Upper lobe of right lung (tissue), 1 donor: Measurements from ENCODE around the gene COL18A1. TPM values are rescaled to one million over a fixed set of nuclear protein-coding genes. Genes with fewer than 3 reads are reported as not detected.

ENCODE experiments used
- ATAC-seq: fragments of 200-7000 bp; cut with Tn5 transposase; one replicate; pipeline ENCODE4 v1.9.1; 2020; ENCODE audit warnings: mild to moderate bottlenecking, moderate library complexity
- DNase-seq: peaks from one replicate; pipeline ENCODE4 v3.0.0-alpha.2; 2020
- H3K27ac ChIP-seq: fragments of 200-600 bp; one replicate; pipeline ENCODE4 v1.8.0; 2022
- H3K27me3 ChIP-seq: fragments of 200-600 bp; one replicate; pipeline ENCODE4 v1.8.0; 2022; ENCODE audit warnings: mild to moderate bottlenecking
- H3K36me3 ChIP-seq: fragments of 200-600 bp; one replicate; pipeline ENCODE4 v1.8.0; 2022
- H3K4me1 ChIP-seq: fragments of 200-600 bp; one replicate; pipeline ENCODE4 v1.8.0; 2022
- H3K4me3 ChIP-seq: fragments of 200-600 bp; one replicate; pipeline ENCODE4 v1.8.0; 2022; ENCODE audit warnings: mild to moderate bottlenecking
- H3K9me3 ChIP-seq: fragments of 200-600 bp; one replicate; pipeline ENCODE4 v1.8.0; 2022
- intact Hi-C: fragments of 100-400 bp; cut with DNase I; formaldehyde crosslinking; loops from one replicate; pipeline ENCODE4 v1.11.0; 2022
- total RNA-seq: library from RNA; stranded (reverse); fragmentation: NEBNext Ultra II Directional; extraction: Animal tissue kit (Norgen Biotek cat#: 25700); gene quantifications from one replicate; pipeline ENCODE4 v1.2.1, GENCODE V29; 2021
- TF ChIP-seq, protein P1 (sequence below): fragments of 200-600 bp; IDR thresholded peaks from one replicate; pipeline ENCODE4 v1.8.0; 2022; ENCODE audit warnings: antibody characterized with exemption
- donor health status: DM: no; HTN: yes; CAD: no; lungs with severe emphysema.

Gene COL18A1
- total RNA-seq, 1 donor from 2014 or later = 60.4 TPM

DNA sequence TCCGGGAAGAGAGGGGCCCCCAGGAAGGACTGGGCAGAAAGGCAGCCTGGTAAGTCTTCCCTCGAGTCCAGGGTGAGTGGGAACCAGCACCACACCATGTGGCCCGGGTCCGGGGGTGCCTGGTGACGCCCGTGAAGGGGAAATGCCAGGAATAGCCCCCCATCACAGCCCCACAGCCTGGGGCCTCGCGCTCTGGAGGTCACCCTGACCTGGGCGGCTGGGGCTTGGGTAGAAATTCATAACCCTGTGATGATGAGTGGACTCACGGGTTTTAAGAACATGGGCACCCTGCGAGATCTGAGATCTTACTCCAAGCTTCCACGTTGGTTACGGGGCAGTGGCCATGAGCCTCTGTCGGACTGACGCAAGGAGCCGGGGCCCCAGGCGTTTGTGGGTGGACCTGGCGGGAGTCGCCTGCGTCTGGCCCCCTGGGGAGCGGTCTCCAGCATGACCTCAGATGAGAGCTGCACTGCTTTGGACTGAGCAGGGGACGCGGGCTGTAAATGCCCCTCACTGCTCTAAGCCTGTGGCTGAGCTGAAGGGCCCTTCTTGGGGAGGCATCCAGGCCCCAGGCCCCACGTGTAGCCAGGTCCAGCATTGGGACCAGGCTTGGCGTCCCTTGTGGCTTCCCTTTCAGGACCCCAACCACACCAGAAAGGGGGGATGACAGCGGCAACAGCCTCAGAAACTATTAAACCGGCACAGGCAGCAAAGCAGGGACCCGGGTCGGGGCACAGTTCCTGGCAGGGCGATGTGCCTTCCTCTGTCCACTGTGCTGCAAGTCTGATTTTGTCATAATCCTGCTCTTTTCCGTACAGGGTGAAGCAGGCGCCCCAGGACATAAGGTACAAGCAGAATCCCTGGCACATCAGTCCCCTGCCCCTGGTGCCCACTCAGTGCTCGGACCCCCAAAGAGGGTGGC, 77.3 kb downstream of the COL18A1 start:
- Histone ChIP-seq H3K27ac (peak overlapping the region; percentile 61), H3K9me3 (no peaks in the 10 kb centered on the region), H3K4me1 (peaks cover 11% of the 10 kb centered on the region), H3K4me3 (no peak overlapping the region), H3K36me3 (peaks cover 4% of the 10 kb centered on the region), H3K27me3 (no peaks in the 10 kb centered on the region)
- intact Hi-C loops = no loop called here
- TF ChIP-seq, protein P1, sequence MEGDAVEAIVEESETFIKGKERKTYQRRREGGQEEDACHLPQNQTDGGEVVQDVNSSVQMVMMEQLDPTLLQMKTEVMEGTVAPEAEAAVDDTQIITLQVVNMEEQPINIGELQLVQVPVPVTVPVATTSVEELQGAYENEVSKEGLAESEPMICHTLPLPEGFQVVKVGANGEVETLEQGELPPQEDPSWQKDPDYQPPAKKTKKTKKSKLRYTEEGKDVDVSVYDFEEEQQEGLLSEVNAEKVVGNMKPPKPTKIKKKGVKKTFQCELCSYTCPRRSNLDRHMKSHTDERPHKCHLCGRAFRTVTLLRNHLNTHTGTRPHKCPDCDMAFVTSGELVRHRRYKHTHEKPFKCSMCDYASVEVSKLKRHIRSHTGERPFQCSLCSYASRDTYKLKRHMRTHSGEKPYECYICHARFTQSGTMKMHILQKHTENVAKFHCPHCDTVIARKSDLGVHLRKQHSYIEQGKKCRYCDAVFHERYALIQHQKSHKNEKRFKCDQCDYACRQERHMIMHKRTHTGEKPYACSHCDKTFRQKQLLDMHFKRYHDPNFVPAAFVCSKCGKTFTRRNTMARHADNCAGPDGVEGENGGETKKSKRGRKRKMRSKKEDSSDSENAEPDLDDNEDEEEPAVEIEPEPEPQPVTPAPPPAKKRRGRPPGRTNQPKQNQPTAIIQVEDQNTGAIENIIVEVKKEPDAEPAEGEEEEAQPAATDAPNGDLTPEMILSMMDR = no peak
- no peak for ATAC-seq
- DNase-seq = no peak

DNA sequence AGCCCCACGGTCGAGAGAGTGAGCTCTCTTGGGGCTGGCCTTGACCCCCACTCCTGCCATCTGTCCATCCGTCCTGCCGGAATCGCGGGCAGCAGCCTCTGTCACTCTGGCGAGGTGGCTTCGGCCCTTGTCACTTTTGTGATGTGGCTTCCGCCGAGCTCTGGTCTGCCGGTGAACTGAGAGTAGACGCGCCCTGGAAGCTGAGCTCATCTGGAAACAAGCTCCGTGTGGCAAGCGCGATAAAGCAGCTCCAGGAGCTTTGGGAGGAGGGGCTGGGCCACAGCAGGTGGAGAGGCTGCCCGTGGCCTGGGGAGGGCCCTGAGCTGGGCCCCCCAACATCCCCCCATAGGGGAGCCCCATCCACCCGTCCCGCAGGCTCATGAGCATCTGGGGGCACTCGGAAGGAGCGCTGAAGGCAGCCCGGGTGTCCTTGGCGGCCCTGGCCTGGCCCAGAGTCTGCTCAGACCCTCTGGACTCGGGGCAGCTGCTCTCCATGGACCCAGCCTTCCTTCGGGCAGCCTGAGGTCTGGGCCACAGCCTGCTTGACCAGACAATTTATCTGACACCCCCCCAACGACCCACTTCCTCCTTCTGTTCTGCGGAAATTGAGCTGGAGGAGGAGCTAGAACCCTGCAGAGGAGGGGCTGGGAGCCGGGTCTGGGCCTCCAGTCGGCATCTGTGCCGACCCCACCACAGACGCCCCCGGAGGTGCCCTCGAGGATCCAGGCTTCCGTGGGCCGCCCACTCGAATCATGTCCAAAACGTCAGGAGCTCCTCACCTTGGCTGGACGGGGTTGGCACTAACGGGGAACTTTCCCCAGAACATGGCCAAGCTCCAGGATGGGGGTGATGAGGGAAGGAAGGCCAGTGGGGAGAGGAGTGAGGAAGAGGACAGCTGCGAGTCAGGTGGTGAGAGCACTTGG, 78.2 kb downstream of the COL18A1 start:
- H3K4me3 ChIP-seq = peak overlapping the region; percentile 21
- DNase-seq (no peak), ATAC-seq (peak; percentile 51)
- no peaks in the 10 kb centered on the region for H3K27me3 ChIP-seq
- H3K4me1 ChIP-seq = peaks cover 2% of the 10 kb centered on the region
- peak overlapping the region; percentile 61 for H3K27ac ChIP-seq
- TF ChIP-seq, protein P1 = no peak
- intact Hi-C loops = no loop called here
- no peaks in the 10 kb centered on the region for H3K9me3 ChIP-seq
- H3K36me3 ChIP-seq = peaks cover 4% of the 10 kb centered on the region

DNA sequence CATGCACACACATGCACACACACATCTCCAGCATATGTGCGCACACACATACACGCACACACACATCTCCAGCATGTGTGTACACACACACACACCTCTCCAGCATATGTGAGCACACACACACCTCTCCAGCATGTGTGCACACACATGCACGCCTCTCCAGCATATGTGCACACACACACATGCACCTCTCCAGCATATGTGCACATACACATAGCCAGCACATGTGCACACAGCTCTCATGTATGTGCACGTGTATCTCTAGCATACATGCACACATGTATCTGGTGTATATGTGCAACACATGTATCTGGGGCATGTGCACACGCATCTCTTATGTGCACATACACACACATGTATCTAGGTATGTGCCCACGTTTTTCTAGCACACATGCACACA, 79.4 kb downstream of the COL18A1 start:
- Histone ChIP-seq H3K27ac (no peak overlapping the region), H3K4me3 (no peak overlapping the region), H3K27me3 (no peaks in the 10 kb centered on the region), H3K9me3 (no peaks in the 10 kb centered on the region), H3K36me3 (peaks cover 4% of the 10 kb centered on the region), H3K4me1 (no peaks in the 10 kb centered on the region)
- intact Hi-C loops = no loop called here
- DNase-seq (no peak), ATAC-seq (no peak)
- TF ChIP-seq, protein P1 = no peak

DNA sequence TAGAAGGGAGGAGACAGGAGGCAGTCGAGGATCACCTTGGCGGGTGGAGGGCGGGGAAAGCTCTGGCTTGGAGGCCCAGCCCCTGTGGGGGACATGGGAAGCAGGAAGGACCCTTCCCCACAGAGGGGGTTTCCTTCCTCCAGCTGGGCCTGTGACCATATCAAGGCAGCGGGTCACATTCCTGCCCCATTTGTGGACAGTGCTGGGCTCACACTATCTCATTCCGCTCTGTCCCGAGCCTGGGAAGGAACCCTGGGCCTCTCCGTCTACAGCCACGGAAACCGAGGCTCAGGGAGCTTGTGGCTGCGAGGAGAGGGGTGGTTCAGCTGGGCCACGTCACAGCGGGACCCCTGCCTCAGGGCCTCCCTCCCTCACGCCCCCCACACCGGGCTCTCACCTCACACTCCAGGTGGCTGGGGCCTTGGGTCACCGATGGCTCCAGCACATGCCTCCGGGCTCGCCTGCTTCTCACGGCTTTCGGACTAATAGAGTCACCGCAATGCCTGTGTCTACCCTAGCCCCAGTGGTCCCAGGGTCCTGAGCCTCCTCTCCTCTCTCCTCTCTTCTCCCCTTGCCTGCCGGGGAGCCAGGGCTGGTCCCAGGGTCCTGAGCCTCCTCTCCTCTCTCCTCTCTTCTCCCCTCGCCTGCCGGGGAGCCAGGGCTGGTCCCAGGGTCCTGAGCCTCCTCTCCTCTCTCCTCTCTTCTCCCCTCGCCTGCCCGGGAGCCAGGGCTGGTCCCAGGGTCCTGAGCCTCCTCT, 80.9 kb downstream of the COL18A1 start:
- peaks cover 4% of the 10 kb centered on the region for H3K36me3 ChIP-seq
- no peak for DNase-seq

More for the DNA sequence above, 80.9 kb downstream of the COL18A1 start:
- ATAC-seq = no peak
- H3K27ac ChIP-seq = no peak overlapping the region
- no peaks in the 10 kb centered on the region for H3K27me3 ChIP-seq
- no peak overlapping the region for H3K4me3 ChIP-seq
- TF ChIP-seq, protein P1 = no peak
- intact Hi-C loops = no loop called here
- no peaks in the 10 kb centered on the region for H3K9me3 ChIP-seq
- no peaks in the 10 kb centered on the region for H3K4me1 ChIP-seq
